ENCODE data around the gene SORBS1.

- TF ChIP-seq CTCF (IDR thresholded peaks at IDR 0.05) (no peak), POLR2A (IDR thresholded peaks at IDR 0.05) (no peak)
Observed at GRCh38 chr10:95297402-95297801, 263.8 kb downstream of the SORBS1 start.
